HG03039 (cell line): ENCODE data around the gene RAB6A.
A peak's percentile ranks its signal among the peaks of the same experiment; 100 is the strongest.

Source experiments
- ATAC-seq: cut with Tn5 transposase; IDR thresholded peaks from one replicate; pipeline ENCODE4 v1.9.1; 2021; ENCODE audit warnings: mild to moderate bottlenecking, moderate library complexity; ENCODE audit not compliant: unreplicated experiment

RAB6A gene

GRCh38 chr11:73656985-73657384, 103.9 kb downstream of the RAB6A start:
- ATAC-seq: no peak

GRCh38 chr11:73655686-73656085, 105.2 kb downstream of the RAB6A start:
- no peak for ATAC-seq

- no peak for ATAC-seq
Observed at GRCh38 chr11:73654482-73655021, 106.3 kb downstream of the RAB6A start.

- ATAC-seq: no peak
Observed at GRCh38 chr11:73653996-73654395, 106.9 kb downstream of the RAB6A start.

- no peak for ATAC-seq
Observed at GRCh38 chr11:73652856-73653559, 107.9 kb downstream of the RAB6A start.

GRCh38 chr11:73652046-73652730, 108.7 kb downstream of the RAB6A start:
- no peak for ATAC-seq

GRCh38 chr11:73651661-73652045, 109.2 kb downstream of the RAB6A start:
- no peak for ATAC-seq

GRCh38 chr11:73651252-73651651, 109.6 kb downstream of the RAB6A start:
- no peak for ATAC-seq

- ATAC-seq: no peak
Observed at GRCh38 chr11:73650400-73650799, 110.5 kb downstream of the RAB6A start.

GRCh38 chr11:73649206-73649605, 111.7 kb downstream of the RAB6A start:
- no peak for ATAC-seq

GRCh38 chr11:73648571-73649046, 112.3 kb downstream of the RAB6A start:
- no peak for ATAC-seq

- ATAC-seq: no peak
Observed at GRCh38 chr11:73648121-73648520, 112.8 kb downstream of the RAB6A start.

GRCh38 chr11:73647459-73648100, 113.3 kb downstream of the RAB6A start:
- peak; percentile 84 for ATAC-seq

GRCh38 chr11:73645972-73646631, 114.8 kb downstream of the RAB6A start, which contains the start of gene PLEKHB1:
TSS of gene PLEKHB1 (plus strand) at chr11:73646581. CDS start at chr11:73646609, 28 bp downstream.
- ATAC-seq: no peak

GRCh38 chr11:73645121-73645969, 115.5 kb downstream of the RAB6A start:
- ATAC-seq: no peak

GRCh38 chr11:73641668-73642067, 119.2 kb downstream of the RAB6A start:
- no peak for ATAC-seq

- ATAC-seq: no peak
Observed at GRCh38 chr11:73640592-73640991, 120.3 kb downstream of the RAB6A start.

GRCh38 chr11:73637012-73637411, 123.9 kb downstream of the RAB6A start:
- ATAC-seq: no peak

- ATAC-seq: no peak
Observed at GRCh38 chr11:73636249-73636648, 124.6 kb downstream of the RAB6A start.

GRCh38 chr11:73635721-73636120, 125.2 kb downstream of the RAB6A start:
- no peak for ATAC-seq
